Measurements from ENCODE around the gene GET3.

GET3 gene

GRCh38 chr19:12779162-12779993 is 42.1 kb downstream of the GET3 start:
- no peak for DNase-seq (ENCODE audit: low read depth)

DNA sequence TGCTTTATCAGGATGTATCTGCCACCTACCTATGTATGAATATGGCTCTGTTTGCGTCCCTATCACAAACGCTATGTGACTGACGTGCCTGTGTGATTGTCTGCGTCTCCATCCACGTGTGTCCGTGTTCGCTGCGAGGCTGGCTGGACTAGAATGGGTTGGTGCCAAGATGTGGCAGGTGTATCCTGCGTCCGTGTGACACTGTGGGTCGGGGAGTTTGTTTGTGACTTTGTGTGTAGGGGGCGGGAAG is 44.8 kb downstream of the GET3 start:
- DNase-seq (ENCODE audit: low read depth): no peak

DNA sequence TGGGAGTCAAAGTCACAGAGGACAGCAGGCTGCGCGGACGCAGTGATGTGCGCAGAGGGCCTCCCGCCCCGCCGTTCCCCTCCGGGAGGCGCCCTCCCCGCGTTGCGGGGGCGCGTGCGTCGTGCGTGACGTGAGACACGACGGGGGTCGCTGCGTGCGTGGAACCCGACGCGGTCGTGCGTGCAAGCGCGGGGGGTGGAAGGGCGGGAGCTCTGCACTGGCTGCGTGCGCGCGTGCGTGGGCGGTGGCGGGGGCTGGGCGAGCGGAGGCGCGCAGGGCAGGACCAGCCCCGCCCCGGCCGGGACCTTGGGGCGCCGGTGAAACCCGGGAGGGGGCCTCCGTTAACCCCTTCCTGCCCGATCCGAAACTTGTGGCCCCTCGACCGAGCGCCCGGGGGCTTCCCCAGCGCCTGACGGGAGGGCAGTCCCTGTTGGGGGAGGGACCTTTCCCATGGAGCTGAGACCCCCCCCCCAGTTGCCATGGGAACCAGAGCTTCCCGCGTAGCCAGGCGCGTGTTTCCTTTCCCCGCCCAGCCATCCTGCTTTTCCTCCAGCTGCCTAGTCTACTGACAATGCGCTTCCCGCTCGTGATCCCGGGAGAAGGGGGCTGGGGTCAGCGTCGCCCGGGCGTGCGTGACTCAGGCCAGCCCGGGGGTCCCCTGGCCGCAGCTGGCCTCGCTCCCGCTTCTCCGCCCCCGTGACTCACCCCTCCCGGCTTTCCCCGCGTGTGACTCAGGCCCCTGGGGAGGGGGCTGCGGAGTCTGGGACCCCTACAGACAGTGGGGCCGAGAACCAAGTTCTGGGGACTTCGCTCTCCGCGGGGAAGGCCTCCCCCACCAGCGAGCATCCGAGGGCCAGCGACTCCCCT is 45.4 kb downstream of the GET3 start:
- no peak for DNase-seq (ENCODE audit: low read depth)

DNA sequence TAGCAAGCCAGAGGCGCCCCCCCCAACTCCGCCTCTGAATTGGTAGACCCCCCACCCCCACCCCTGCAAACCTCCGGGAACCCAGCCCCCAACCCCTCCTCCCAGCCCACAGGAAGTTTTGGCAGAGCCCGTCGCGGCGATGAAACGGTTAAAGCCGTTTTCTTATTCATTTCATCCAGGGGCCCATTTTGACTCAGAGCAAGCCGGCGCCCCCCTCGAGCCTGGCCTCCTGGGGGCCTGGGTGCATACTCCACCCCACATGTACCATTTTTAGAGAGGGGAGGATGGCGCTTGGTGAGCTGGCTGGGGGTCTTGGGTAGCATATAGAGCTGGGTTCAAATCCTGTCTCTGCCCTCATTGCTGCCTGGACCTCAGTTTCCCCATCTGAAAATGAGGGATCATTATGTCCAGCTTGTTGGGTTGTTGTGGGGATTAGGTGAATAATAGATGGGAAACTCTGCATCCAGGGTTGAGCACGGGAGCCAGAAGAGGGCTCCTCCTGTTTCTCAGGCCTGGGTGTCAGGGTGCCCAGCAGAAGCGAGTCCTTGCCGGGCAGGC is 46.1 kb downstream of the GET3 start:
- no peak for DNase-seq (ENCODE audit: low read depth)

DNA sequence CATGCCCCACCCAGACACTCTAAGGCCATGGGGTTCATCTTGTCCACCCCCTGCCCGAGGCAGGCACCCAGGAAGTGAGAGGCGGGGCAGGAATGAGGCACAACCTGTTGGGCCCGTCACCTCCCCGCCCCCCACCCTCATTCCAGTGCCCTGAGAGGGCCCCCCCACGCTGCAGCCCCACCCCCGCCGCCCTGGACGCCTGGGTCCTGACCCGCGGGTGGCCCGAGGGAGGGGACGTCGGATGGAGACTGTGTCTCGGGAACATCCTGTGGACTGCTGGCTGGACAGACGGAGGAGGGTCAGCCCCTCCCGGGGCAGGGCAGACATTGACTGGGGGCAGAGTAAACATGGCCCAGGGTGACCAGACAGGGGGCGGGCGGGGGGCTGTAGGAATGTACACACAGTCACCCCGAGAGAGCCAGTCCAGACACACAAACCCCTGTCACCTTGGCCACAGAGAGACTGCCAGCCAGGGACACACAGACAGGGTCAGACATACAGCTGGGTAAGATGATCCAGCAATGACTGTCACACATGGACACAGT is 46.6 kb downstream of the GET3 start:
- no peak for DNase-seq (ENCODE audit: low read depth)

DNA sequence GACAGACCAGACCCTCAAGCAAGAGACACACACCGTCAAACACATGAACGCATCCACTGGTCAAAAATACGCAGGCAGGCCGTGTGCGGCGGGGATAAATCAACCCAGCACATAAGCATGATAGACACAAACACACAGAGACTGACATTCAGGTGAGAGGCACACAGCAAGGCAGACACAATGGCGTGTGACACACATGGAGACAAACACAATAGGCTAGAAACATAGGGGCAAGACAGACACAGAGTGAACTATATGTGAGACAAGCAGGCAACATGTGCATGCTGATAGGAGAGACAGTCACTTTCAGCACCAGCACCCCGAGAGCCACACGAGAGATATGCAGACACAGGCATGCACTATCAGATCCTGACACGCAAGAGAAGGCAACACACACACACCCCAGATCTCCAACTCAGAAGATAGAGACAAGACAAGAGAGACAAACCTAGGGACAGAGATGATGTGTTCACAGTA is 47.1 kb downstream of the GET3 start:
- DNase-seq (ENCODE audit: low read depth): no peak

- no peak for DNase-seq (ENCODE audit: low read depth)
Measured at GRCh38 chr19:12784871-12785430, 47.7 kb downstream of the GET3 start.

GRCh38 chr19:12785431-12786031 is 48.2 kb downstream of the GET3 start:
- no peak for DNase-seq (ENCODE audit: low read depth)

DNA sequence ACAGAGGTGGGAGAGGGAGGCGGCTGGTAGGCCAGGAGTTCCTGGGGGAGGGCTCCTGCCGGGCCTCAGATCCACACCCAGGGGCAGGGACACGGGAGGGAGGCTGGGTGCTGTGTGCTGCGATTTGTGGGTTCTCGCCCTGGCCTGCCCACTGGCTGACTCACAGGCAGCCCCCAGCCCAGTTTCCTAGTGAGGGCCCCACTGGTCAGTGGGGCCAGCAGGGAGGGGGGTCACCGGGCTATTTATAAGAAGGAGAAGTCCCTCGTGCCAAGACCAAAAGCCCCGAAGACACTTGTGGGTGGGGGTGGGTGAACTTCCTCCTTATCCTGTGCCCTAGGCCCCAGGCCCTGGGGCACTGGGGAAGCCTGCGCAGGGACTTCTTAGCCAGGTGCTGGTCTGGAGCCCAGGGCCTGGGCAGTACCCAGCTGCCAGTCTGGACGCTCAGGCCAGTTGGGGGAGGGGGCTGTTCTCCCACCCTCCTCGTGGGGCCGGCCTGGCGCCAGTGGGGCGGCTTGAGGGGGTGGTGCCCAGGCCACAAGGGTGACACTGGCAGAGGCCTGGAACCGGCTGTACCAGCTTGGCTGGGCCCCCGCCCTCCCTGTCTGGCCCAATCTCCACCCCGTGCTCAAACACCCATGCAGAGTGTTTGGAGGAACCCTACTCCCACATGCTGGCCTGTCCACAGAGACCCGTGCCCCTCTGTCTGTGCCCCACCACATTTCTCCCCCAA is 49.0 kb downstream of the GET3 start:
- DNase-seq (ENCODE audit: low read depth): no peak

DNA sequence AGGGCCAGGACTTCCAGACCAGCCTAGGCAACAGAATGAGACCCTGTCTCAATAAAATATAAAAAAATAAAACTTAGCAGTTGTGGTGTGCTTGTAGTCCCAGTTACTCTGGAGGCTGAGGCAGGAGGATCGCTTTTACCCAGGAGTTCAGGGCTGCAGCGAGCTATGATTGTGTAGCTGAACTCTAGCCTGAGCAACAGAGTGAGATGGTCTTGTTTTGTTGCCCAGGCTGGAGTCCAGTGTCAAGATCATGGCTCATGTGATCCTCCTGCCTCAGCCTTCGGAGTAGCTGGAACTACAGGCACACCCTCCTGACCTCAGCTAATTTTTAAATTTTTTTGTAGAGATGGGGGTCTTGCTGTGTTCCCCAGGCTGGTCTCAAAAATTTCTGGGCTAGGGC is 49.7 kb downstream of the GET3 start:
- no peak for DNase-seq (ENCODE audit: low read depth)

GRCh38 chr19:12787458-12787857 is 50.2 kb downstream of the GET3 start:
- DNase-seq (ENCODE audit: low read depth): no peak

- DNase-seq (ENCODE audit: low read depth): no peak
Measured at GRCh38 chr19:12788042-12788681, 50.9 kb downstream of the GET3 start.

- peak; percentile 54 for DNase-seq (ENCODE audit: low read depth)
Measured at GRCh38 chr19:12788682-12789097, 51.4 kb downstream of the GET3 start.

- DNase-seq (ENCODE audit: low read depth): no peak
Measured at GRCh38 chr19:12789098-12789903, 52.0 kb downstream of the GET3 start.

DNA sequence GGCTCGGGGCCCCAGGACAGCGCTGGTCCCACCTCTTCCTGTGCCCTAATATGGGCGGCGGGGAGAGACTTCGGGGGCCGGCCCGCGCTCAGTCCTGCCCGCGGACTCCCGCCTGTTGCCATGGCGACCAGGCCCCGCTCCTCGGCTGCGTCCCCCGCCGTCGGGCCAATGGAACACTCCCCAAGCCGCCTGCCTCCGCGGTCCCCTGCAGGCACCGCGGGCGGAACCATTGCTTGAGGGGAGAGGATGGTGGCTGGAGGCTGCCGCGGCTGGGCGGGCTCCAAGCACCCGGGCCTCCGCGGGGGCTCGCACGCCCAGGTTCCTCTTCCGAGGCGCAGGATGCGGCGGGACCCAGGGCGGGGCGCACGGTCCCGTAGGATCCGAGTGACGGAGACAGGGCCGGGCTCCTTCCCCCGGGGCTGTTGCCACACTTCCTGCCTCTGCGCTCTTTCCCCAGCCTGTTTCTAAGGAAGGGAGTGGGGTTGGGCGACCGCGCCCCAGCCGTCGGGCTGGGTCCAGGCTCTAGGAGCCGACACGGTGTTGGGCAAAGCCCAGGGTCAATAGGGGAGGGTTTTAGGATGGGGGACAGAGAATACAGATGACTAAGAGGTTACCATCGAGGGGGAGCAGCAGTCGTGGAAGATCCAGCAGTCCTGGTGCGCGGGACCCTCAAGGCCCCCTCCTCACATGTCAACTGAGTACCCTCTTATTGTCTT is 52.8 kb downstream of the GET3 start:
- peak; percentile 91 for DNase-seq (ENCODE audit: low read depth)

DNA sequence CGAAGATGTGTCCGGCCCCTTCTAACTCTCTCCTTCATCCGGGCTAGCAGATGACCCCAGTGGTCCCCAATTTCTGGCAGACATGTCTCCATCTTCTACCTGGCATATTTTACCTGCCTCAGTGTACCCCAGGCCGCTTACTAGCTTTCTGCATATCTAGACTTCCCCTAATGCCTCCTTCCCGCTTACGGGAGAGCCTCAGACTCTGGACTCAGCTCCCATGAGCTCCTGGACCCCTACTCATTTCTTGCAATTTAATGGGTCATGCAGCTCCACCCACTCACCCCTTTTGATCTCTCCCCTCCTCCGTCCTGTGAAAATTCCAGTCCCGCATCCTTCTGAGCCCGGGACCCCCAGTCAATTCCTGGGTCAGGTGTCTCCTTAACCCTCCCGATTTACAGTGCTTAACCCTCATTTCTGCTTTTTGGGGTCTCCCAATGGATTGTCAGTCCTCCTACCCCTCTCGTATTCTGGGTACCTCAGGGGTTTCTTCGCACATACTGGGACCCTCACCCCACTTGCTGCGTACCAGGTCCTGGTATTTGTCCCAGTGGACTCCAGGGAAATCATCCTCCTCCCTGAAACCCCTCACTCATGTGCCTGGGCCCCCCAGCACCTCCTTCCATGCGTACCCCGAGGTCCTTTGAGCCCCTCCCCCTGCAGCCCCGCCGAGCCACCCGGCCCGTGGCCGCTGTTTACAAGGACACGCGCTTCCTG is 53.5 kb downstream of the GET3 start:
- DNase-seq (ENCODE audit: low read depth): no peak

- DNase-seq (ENCODE audit: low read depth): peak; percentile 95
Measured at GRCh38 chr19:12791345-12792050, 54.2 kb downstream of the GET3 start, which contains the start of gene JUNB. Gene JUNB (plus strand): TSS chr19:12791486. CDS start chr19:12791772, 286 bp downstream.

Measured in GM04504 (cell line).